ENCODE results near the gene IGFL1. TPM values are rescaled to one million over a fixed set of nuclear protein-coding genes. Genes with fewer than 3 reads are reported as not detected.

Gene IGFL1
- total and polyA plus RNA-seq, 2 of the 8 experiments (the other 6 are each of a cell fraction or from before 2014, with no cell fraction given): not detected

- TF ChIP-seq ATF2 (IDR thresholded peaks at IDR 0.05; ENCODE audit: low read length) (no peak), MAFK (IDR thresholded peaks at IDR 0.05; ENCODE audit: low read depth, low read length) (no peak)
Measured at GRCh38 chr19:46216612-46217011, 12.9 kb upstream of the IGFL1 start (continued).

Data from H1 (cell line).